GM12801 (cell line): ENCODE data around the gene SIGLEC1.

ENCODE experiments used
- CTCF ChIP-seq: IDR thresholded peaks from one replicate; pipeline ENCODE4 v1.5.1; 2011; ENCODE audit warnings: control low read depth; ENCODE audit not compliant: insufficient read length; ENCODE audit errors: extremely low read depth

The SIGLEC1 gene

GRCh38 chr20:3729811-3730540 lies 17.6 kb upstream of the SIGLEC1 start:
- TF ChIP-seq CTCF: no peak

- no peak for TF ChIP-seq CTCF
These were observed 17.0 kb upstream of the SIGLEC1 start for GRCh38 chr20:3729378-3729777.

- TF ChIP-seq CTCF: no peak
These were observed 16.5 kb upstream of the SIGLEC1 start for GRCh38 chr20:3728876-3729275.

GRCh38 chr20:3728354-3728753 lies 16.0 kb upstream of the SIGLEC1 start:
- TF ChIP-seq CTCF: no peak

- TF ChIP-seq CTCF: no peak
These were observed 15.1 kb upstream of the SIGLEC1 start for GRCh38 chr20:3727401-3728021.

GRCh38 chr20:3724356-3724755 lies 12.0 kb upstream of the SIGLEC1 start:
- no peak for TF ChIP-seq CTCF

GRCh38 chr20:3723284-3723683 lies 10.9 kb upstream of the SIGLEC1 start:
- no peak for TF ChIP-seq CTCF
